ENCODE data around the gene LRP2.

The LRP2 gene

DNA sequence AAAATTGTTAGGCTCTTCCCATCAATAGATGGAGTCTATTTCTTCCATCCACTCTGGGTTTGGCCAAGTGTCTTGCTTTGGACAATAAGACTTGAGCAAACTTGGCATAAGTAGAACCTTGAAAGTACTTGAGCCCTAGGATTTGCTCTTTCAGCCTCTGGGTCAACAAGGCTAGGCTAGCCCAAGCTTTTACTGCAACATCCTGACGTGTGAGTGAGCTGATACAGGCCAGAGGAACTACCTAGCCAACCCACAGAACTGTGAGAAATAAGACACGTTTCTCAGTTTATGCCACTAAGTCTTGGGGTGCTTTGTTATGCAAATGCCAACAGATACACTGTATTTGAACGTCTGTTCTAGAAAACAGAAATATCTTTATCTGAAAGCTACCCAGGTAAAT, 71.9 kb downstream of the LRP2 start:
- no peaks in the 10 kb centered on the region for H3K36me3 ChIP-seq (ENCODE audit: insufficient read depth, low read length)
- no peaks in the 10 kb centered on the region for H4K20me1 ChIP-seq (ENCODE audit: insufficient read depth, low read length, poor library complexity, severe bottlenecking)
- no peaks in the 10 kb centered on the region for H3F3A ChIP-seq (ENCODE audit: low read depth)
- no peak overlapping the region for H3K4me3 ChIP-seq (ENCODE audit: low read length, poor library complexity, severe bottlenecking)
- no peak overlapping the region for H2AFZ ChIP-seq (ENCODE audit: low read length)
- no peaks in the 10 kb centered on the region for H3K27me3 ChIP-seq (ENCODE audit: insufficient read depth, low read length, poor library complexity, severe bottlenecking)
- no peaks in the 10 kb centered on the region for H3K4me1 ChIP-seq (ENCODE audit: insufficient read depth, low read length, poor library complexity, severe bottlenecking)
- no peak overlapping the region for H3K9ac ChIP-seq (ENCODE audit: low read depth, low read length, poor library complexity, severe bottlenecking)
- no peaks in the 10 kb centered on the region for H3K9me2 ChIP-seq (replicated peaks; ENCODE audit: low read depth, low read length)
- H3K4me2 ChIP-seq (ENCODE audit: low read depth, low read length, poor library complexity, severe bottlenecking), result no peak overlapping the region
- no peaks in the 10 kb centered on the region for H3K79me2 ChIP-seq (ENCODE audit: insufficient read depth, low read length)
- H3K9me3 ChIP-seq (ENCODE audit: insufficient read depth, low read depth, low read length), result no peaks in the 10 kb centered on the region
- TF ChIP-seq, protein P1, sequence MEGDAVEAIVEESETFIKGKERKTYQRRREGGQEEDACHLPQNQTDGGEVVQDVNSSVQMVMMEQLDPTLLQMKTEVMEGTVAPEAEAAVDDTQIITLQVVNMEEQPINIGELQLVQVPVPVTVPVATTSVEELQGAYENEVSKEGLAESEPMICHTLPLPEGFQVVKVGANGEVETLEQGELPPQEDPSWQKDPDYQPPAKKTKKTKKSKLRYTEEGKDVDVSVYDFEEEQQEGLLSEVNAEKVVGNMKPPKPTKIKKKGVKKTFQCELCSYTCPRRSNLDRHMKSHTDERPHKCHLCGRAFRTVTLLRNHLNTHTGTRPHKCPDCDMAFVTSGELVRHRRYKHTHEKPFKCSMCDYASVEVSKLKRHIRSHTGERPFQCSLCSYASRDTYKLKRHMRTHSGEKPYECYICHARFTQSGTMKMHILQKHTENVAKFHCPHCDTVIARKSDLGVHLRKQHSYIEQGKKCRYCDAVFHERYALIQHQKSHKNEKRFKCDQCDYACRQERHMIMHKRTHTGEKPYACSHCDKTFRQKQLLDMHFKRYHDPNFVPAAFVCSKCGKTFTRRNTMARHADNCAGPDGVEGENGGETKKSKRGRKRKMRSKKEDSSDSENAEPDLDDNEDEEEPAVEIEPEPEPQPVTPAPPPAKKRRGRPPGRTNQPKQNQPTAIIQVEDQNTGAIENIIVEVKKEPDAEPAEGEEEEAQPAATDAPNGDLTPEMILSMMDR (conservative IDR thresholded peaks at IDR 0.05; ENCODE audit: low read length), result no peak
- no peak for TF ChIP-seq EZH2phosphoT487 (IDR thresholded peaks at IDR 0.05; ENCODE audit: borderline replicate concordance)

DNA sequence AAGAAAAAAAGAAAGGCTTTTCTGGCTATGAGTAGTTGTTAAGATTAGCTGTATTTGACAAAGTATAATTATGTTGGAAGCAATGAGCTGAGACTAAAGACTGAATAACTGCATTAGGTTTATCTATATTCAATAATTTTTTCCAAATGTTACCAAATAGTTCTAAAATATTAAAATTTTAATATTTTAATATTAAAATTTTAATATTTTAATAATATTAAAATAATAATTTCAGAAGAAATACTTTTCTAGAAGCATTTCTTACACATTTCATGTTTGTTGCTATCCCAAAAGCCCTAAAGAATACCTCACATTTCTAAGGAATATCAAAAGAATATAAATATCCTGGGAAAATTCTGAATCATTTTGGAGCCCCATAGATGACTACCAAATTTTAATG, 74.7 kb downstream of the LRP2 start:
- TF ChIP-seq, protein P1 (conservative IDR thresholded peaks at IDR 0.05; ENCODE audit: low read length), result no peak
- no peak for TF ChIP-seq EZH2phosphoT487 (IDR thresholded peaks at IDR 0.05; ENCODE audit: borderline replicate concordance)
- no peaks in the 10 kb centered on the region for H3F3A ChIP-seq (ENCODE audit: low read depth)
- no peak overlapping the region for H3K4me2 ChIP-seq (ENCODE audit: low read depth, low read length, poor library complexity, severe bottlenecking)
- no peaks in the 10 kb centered on the region for H4K20me1 ChIP-seq (ENCODE audit: insufficient read depth, low read length, poor library complexity, severe bottlenecking)
- no peaks in the 10 kb centered on the region for H3K36me3 ChIP-seq (ENCODE audit: insufficient read depth, low read length)
- H3K4me1 ChIP-seq (ENCODE audit: insufficient read depth, low read length, poor library complexity, severe bottlenecking), result no peaks in the 10 kb centered on the region
- H3K4me3 ChIP-seq (ENCODE audit: low read length, poor library complexity, severe bottlenecking), result no peak overlapping the region
- H3K9ac ChIP-seq (ENCODE audit: low read depth, low read length, poor library complexity, severe bottlenecking), result no peak overlapping the region
- no peaks in the 10 kb centered on the region for H3K79me2 ChIP-seq (ENCODE audit: insufficient read depth, low read length)
- H3K27me3 ChIP-seq (ENCODE audit: insufficient read depth, low read length, poor library complexity, severe bottlenecking), result no peaks in the 10 kb centered on the region
- no peak overlapping the region for H2AFZ ChIP-seq (ENCODE audit: low read length)
- H3K9me2 ChIP-seq (replicated peaks; ENCODE audit: low read depth, low read length), result no peaks in the 10 kb centered on the region
- no peaks in the 10 kb centered on the region for H3K9me3 ChIP-seq (ENCODE audit: insufficient read depth, low read depth, low read length)

DNA sequence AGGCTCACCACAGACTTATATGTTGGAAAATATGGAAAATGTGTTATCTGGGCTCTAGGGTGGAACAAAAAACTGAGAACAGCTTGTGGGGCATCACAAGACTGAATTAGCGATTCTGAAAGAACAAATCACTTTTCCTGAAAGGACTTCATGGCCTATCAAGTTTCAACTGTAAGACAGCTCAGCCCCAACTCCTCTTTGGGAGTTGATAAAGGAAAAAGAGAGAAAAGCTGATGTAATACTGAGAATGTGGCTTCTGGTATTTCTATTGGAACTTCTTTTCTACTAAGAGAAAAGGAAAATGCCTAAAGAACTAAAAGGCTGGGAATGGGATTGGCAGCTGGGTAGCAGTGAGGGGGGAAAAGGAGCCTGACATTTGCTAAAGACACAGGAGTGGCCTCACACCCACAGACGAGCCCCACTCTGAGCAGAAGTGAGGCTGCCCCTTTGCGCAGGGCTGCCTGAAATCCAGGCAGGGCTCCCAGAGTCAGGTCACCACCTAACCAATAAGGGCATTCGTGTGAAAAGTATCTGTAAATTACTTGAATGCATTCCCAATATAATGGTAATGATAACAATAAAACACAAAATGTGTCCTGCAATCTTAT, 75.6 kb downstream of the LRP2 start:
- no peaks in the 10 kb centered on the region for H4K20me1 ChIP-seq (ENCODE audit: insufficient read depth, low read length, poor library complexity, severe bottlenecking)
- H3K79me2 ChIP-seq (ENCODE audit: insufficient read depth, low read length), result no peaks in the 10 kb centered on the region
- no peak overlapping the region for H3K9ac ChIP-seq (ENCODE audit: low read depth, low read length, poor library complexity, severe bottlenecking)
- no peak overlapping the region for H3K4me2 ChIP-seq (ENCODE audit: low read depth, low read length, poor library complexity, severe bottlenecking)
- TF ChIP-seq, protein P1 (conservative IDR thresholded peaks at IDR 0.05; ENCODE audit: low read length), result no peak
- no peak for TF ChIP-seq EZH2phosphoT487 (IDR thresholded peaks at IDR 0.05; ENCODE audit: borderline replicate concordance)
- H2AFZ ChIP-seq (ENCODE audit: low read length), result no peak overlapping the region
- no peaks in the 10 kb centered on the region for H3K9me2 ChIP-seq (replicated peaks; ENCODE audit: low read depth, low read length)
- H3K9me3 ChIP-seq (ENCODE audit: insufficient read depth, low read depth, low read length), result no peaks in the 10 kb centered on the region
- H3K27me3 ChIP-seq (ENCODE audit: insufficient read depth, low read length, poor library complexity, severe bottlenecking), result no peaks in the 10 kb centered on the region
- H3K4me1 ChIP-seq (ENCODE audit: insufficient read depth, low read length, poor library complexity, severe bottlenecking), result no peaks in the 10 kb centered on the region
- H3F3A ChIP-seq (ENCODE audit: low read depth), result no peaks in the 10 kb centered on the region
- no peak overlapping the region for H3K4me3 ChIP-seq (ENCODE audit: low read length, poor library complexity, severe bottlenecking)
- no peaks in the 10 kb centered on the region for H3K36me3 ChIP-seq (ENCODE audit: insufficient read depth, low read length)

Measured in Loucy (cell line).